Measurements from ENCODE around the gene EYA2. TPM values are rescaled to one million over a fixed set of nuclear protein-coding genes. Genes with fewer than 3 reads are reported as not detected.

The EYA2 gene
- total RNA-seq, 1 experiment from 2014 or later = not detected

- H3K4me3 ChIP-seq (ENCODE audit: low read depth, low read length, poor library complexity, severe bottlenecking) = no peak overlapping the region
- H3K27me3 ChIP-seq (replicated peaks; ENCODE audit: insufficient read depth, low read depth, low read length, poor library complexity) = peaks cover 46% of the 10 kb centered on the region
- intact Hi-C loops (cut with micrococcal nuclease; ENCODE audit: unreplicated experiment) = loop anchor here (10.0 kb wide), 1 partner anchor 59 kb away; no protein-coding TSS in a partner anchor
- no peak for DNase-seq (ENCODE audit: low spot score)
- TF ChIP-seq EZH2 (IDR thresholded peaks at IDR 0.05; ENCODE audit: borderline replicate concordance, low read depth, low read length, poor library complexity, severe bottlenecking) (no peak), CTCF (conservative IDR thresholded peaks at IDR 0.05; ENCODE audit: low read depth, low read length) (no peak)
- H3K36me3 ChIP-seq (ENCODE audit: insufficient read depth, low read length, poor library complexity, severe bottlenecking) = no peaks in the 10 kb centered on the region
- H3K4me1 ChIP-seq (ENCODE audit: insufficient read depth, low read length, poor library complexity, severe bottlenecking) = no peaks in the 10 kb centered on the region
- no peak overlapping the region for H3K27ac ChIP-seq (ENCODE audit: low read depth, low read length, poor library complexity, severe bottlenecking)
- ChIA-PET POLR2A (ENCODE audit: low non-redundant PET) (no interaction called here), CTCF (interaction anchor here (0.6 kb wide), 1 partner anchor 185 kb away, joined by 3 read pairs; no protein-coding TSS in a partner anchor)
- no TSS peak for BruUV-seq (replicated peaks)
- H3K9me3 ChIP-seq (ENCODE audit: low read depth, low read length, poor library complexity, severe bottlenecking) = no peaks in the 10 kb centered on the region
Measured at GRCh38 chr20:46865824-46866223, 28.8 kb upstream of the EYA2 start.

- CTCF ChIA-PET = no interaction called here
- POLR2A ChIA-PET (ENCODE audit: low non-redundant PET) = no interaction called here
- TF ChIP-seq EZH2 (IDR thresholded peaks at IDR 0.05; ENCODE audit: borderline replicate concordance, low read depth, low read length, poor library complexity, severe bottlenecking) (no peak), CTCF (conservative IDR thresholded peaks at IDR 0.05; ENCODE audit: low read depth, low read length) (no peak)
Measured at GRCh38 chr20:46870041-46870440, 24.6 kb upstream of the EYA2 start.

GRCh38 chr20:46872328-46873211 is 22.1 kb upstream of the EYA2 start:
- CTCF ChIA-PET = no interaction called here
- Histone ChIP-seq H3K36me3 (ENCODE audit: insufficient read depth, low read length, poor library complexity, severe bottlenecking) (no peaks in the 10 kb centered on the region), H3K27ac (ENCODE audit: low read depth, low read length, poor library complexity, severe bottlenecking) (no peak overlapping the region), H3K9me3 (ENCODE audit: low read depth, low read length, poor library complexity, severe bottlenecking) (no peaks in the 10 kb centered on the region), H3K27me3 (replicated peaks; ENCODE audit: insufficient read depth, low read depth, low read length, poor library complexity) (peaks cover 30% of the 10 kb centered on the region), H3K4me3 (ENCODE audit: low read depth, low read length, poor library complexity, severe bottlenecking) (no peak overlapping the region), H3K4me1 (ENCODE audit: insufficient read depth, low read length, poor library complexity, severe bottlenecking) (no peaks in the 10 kb centered on the region)
- intact Hi-C loops (cut with micrococcal nuclease; ENCODE audit: unreplicated experiment) = no loop called here
- BruUV-seq (replicated peaks) = no TSS peak
- POLR2A ChIA-PET (ENCODE audit: low non-redundant PET) = no interaction called here
- no peak for TF ChIP-seq EZH2 (IDR thresholded peaks at IDR 0.05; ENCODE audit: borderline replicate concordance, low read depth, low read length, poor library complexity, severe bottlenecking)
- no peak for TF ChIP-seq CTCF (conservative IDR thresholded peaks at IDR 0.05; ENCODE audit: low read depth, low read length)
- DNase-seq (ENCODE audit: low spot score) = no peak

More at GRCh38 chr20:46870041-46870440, 24.6 kb upstream of the EYA2 start:
- Histone ChIP-seq H3K36me3 (ENCODE audit: insufficient read depth, low read length, poor library complexity, severe bottlenecking) (no peaks in the 10 kb centered on the region), H3K27me3 (replicated peaks; ENCODE audit: insufficient read depth, low read depth, low read length, poor library complexity) (peaks cover 29% of the 10 kb centered on the region), H3K27ac (ENCODE audit: low read depth, low read length, poor library complexity, severe bottlenecking) (no peak overlapping the region), H3K4me1 (ENCODE audit: insufficient read depth, low read length, poor library complexity, severe bottlenecking) (no peaks in the 10 kb centered on the region), H3K9me3 (ENCODE audit: low read depth, low read length, poor library complexity, severe bottlenecking) (no peaks in the 10 kb centered on the region), H3K4me3 (ENCODE audit: low read depth, low read length, poor library complexity, severe bottlenecking) (no peak overlapping the region)
- intact Hi-C loops (cut with micrococcal nuclease; ENCODE audit: unreplicated experiment) = no loop called here
- BruUV-seq (replicated peaks) = no TSS peak
- DNase-seq (ENCODE audit: low spot score) = no peak

Measured in A673 (cell line).